NCI-H510A treated with DMSO at 0.1 percent for 48 hours (cell line): Measurements from ENCODE around the gene TBC1D16.

ENCODE experiments used
- DNase-seq: peaks from one replicate; lab custom pipeline; 2025; lab: John Stamatoyannopoulos, UW

The TBC1D16 gene

GRCh38 chr17:80025140-80025539 lies 10.5 kb downstream of the TBC1D16 start:
- peak; percentile 43 for DNase-seq

- DNase-seq, result no peak
Observed at GRCh38 chr17:80024206-80024972, 11.3 kb downstream of the TBC1D16 start.

DNA sequence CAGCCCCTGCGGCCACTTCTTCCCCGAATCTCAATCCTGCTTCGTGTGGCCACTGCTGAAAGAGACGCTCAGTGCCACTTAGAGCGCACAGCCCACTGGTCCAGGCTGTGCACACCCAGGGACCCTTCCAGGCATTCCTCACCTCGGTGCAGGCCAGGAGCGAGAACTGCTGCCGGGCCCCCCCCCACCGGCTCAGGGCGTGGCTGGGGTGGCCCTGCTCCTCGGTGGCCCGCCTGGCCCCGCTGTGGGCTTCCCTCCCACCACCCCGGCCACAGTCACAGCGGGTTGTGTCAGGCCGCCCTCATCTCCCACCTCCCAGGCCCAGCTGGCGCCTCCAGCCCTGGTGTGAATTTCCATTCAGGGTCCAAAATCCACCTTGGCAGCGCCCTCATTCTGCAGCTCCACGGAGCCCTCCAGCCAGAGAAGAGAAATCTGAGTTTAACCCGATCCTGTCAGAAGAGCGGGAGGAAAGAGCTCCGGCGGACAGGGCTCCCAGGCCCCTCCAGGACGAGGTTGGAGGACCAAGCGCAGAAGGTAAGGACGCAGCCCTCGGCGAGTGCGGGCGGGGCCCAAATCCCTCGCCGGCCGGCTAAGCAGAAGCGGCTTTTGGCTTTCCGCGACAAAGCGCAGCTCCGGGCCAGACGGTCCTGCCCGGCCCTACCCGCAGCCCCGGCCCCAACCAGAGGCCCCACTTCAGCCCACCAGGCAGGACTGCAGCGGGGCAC lies 12.0 kb downstream of the TBC1D16 start:
- DNase-seq, result no peak

- no peak for DNase-seq
Observed at GRCh38 chr17:80021600-80021999, 14.1 kb downstream of the TBC1D16 start.

- DNase-seq, result no peak
Observed at GRCh38 chr17:80018917-80019651, 16.6 kb downstream of the TBC1D16 start.

DNA sequence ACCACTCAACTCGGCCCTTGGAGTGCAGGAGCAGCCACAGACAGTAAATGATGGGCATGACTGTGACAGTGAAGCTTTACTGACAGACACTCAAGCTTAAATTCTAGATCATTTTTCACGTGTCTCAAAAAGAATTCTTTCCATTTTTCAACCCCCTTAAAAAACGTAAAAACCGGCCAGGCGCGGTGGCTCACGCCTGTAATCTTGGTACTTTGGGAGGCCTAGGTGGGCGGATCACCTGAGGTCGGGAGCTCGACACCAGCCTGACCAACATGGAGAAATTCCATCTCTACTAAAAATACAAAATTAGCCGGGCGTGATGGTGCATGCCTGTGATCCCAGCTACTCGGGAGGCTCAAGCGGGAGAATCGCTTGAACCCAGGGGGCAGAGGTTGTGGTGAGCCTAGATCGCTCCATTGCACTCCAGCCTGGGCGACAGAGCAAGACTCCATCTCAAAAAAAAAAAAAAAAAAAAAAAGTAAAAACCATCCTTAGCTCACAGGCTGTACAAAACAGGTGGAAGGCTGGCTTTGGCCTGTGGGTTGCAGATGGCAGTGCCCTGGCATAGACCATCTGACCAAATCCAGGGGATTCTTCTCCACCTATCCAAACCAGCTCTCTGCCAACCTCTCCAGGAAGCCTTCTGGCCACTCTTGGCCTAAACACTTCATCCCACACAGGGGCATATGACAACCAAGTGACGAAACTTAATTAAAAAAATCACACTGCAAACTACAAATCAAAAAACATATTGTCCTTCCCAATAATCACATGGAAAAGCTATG lies 18.3 kb downstream of the TBC1D16 start:
- no peak for DNase-seq

DNA sequence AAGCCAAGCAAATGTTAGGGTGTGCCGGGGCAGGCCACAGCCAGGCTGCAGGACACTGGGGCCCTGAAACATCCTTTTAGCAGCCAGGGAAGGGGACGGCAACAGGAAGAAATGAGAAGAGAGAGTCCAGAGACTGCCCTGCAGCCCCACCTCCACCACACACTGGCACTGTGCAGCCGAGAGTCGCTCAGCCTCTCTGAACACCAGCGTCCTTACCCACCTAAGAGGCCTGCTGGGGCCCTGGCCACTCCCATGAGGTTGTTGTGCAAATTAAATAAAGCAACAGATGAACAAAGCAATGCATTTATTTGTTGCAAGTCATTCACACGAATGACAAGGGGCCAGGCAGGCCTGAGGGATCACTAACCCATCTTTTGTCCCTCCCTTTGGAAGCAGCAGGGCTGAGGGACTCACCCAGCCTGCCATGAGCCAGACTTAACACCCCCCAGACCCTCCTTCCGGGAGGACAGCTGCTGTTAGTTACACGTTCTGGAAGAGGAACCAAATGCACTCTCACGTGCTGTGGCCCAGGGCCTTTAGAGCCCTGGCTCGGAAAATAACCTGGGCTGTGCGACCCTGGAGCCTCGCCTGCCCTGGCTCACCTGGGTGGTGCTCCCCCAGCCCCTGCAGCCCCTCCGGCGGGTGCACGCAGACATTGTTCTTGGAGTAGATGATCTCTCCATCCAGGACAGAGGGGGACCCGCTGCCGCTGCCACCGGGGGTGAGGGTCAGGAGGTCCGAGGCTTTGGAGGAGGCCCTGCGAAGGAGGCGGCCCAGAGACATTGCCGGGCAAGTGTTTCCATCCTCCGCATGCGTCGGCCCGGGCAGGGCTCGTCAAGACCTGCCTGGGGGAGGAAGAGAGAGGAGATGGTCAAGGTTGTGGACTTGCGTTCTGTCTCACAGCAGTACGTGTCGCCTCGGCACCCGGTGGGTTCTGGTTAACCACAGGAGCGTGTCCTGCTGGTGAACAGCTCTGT lies 22.6 kb downstream of the TBC1D16 start:
- DNase-seq, result no peak

GRCh38 chr17:80011989-80012555 lies 23.6 kb downstream of the TBC1D16 start:
- DNase-seq, result no peak

DNA sequence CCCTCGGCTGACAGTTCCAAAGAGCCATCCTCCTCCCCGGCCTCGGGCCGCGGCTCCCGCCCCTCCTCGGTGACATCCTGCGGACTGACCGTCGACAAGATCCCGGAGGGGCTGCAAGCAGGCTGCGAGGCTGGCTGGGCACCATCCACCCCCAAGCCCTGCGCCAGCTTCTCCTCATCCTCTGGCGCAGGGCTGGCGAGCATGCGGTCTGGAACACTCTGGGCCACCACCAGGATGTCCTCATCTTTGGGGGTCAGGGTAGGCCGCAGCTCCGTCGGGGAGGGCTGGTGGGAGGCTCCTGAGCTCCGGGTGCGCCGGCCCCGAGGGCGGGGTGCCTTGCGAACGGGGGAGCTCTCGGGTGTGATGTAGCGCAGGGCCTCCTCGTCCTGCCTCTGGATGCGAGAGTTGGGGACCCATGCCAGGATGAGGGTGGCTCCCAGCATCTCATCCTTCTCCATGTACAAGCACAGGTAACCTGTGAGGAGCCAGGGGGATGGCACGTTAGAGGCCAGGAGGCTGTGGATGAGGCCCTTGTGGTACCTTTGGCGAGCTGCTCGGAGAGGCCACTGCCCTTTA lies 25.3 kb downstream of the TBC1D16 start:
- DNase-seq, result no peak

DNA sequence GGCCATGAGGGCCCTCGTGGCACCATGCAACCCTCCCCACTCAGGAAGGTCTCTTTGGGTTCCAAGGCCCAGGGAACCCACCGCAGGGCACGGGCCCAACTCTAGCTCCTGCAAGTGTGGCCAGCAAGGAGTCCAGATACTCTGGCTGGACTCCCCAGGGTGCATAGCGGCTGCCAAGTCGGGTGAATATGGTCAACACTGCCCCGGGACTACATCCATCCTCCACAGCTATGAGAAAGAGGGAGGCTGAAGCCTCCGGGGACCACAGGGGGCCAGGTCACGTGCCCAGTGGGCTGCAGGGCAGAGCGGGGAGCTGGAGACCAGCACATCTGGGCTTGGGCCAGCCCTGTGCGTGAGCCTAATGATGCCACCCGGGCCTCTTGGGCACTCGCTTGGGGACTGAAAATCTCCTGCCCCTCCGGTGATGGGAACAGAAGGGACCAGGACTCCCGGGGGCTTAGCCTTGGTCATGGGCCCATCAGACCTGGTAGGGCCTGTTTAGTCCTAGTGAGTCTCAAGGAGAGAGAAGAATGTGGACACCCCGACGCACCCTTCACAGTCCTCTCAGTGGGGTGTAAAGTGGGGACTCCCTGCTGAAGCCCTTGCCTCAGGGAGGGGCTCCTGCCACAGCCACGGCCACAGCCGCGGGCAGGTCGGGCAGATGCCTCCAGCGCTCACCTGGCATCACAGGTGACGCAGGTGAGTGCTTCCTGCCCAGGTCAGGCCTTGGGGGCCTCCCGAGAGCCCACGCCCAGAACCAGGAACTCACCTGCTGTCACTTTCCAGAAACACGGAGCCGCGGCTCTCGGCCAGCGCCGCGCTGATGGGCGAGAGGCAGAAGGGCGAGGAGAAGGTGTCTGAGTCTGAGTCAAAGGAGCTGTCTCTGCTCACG lies 26.0 kb downstream of the TBC1D16 start:
- DNase-seq, result no peak

GRCh38 chr17:80008848-80009247 lies 26.8 kb downstream of the TBC1D16 start:
- no peak for DNase-seq

DNA sequence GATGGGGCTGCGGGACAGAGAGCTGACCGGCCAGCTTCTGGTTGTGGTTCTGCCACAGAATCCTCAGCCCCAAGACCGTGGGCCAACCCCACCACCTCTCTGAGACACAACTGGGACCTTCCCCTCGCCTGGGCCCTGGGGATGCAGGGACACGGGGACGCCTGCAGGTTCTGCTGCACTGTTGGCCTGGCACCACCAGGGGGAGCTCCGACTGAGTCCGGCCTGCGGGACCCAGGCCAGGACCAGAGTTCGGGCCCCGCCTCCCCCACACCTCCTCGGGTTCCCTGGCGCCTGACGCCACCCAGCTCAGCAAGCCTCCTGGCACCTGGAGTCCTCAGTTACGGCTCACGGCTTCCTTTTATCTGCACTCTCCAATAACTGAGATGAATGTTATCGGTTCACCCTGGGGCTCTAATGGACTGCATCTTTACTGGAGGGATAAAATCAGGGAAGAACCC lies 27.3 kb downstream of the TBC1D16 start:
- peak; percentile 93 for DNase-seq

- DNase-seq, result no peak
Observed at GRCh38 chr17:80007939-80008338, 27.7 kb downstream of the TBC1D16 start.

- no peak for DNase-seq
Observed at GRCh38 chr17:80006811-80007752, 28.6 kb downstream of the TBC1D16 start.

DNA sequence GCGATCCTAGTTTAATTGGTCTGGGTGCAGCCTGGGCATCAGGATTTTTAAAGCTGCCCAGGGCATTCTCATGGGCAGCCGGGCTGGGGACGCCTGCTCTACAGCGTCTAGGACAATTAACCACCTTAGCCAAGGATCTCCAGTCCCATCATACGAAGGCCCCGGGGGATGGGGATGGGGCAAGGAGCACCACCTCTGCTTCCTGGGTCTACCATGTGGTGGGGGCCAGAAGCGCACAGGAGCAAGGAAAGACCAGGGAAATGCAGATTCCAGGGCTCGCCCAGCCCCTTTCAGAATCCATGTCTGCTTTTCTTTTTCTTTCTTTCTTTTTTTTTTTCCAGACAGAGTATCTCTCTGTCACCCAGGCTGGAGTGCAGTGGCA lies 29.3 kb downstream of the TBC1D16 start:
- no peak for DNase-seq

GRCh38 chr17:80005360-80006338 lies 30.0 kb downstream of the TBC1D16 start:
- peak; percentile 34 for DNase-seq

DNA sequence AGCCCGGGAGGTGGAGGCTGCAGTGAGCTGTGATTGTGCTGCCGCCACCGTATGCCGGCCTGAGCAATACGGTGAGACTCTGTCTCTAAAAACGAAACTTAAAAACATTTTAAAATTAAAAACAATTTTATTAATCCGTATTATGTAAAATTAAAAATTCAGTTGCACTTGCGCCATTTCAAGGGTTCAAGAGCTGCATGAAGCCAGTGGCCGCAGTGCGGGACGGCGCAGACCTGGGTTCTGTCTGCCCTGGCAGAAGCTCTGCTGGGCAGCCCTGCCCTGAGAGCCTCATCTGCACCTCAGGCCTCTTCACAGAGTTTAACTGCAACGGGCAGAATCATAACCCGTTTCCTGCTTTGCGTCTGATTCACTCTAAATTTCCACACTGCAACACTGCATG lies 31.7 kb downstream of the TBC1D16 start:
- no peak for DNase-seq
